GM21737 (cell line): ENCODE measurements around the gene ANKRD33B.
"Not testable (repeated sequence)": the region's sequence is repeated elsewhere in the genome, so short reads cannot be mapped to it uniquely, and the experiment has no call there.

Source experiments
- ATAC-seq: cut with Tn5 transposase; IDR thresholded peaks from one replicate; pipeline ENCODE4 v1.9.1; 2021; ENCODE audit warnings: mild to moderate bottlenecking, moderate library complexity; ENCODE audit not compliant: unreplicated experiment

ANKRD33B gene

DNA sequence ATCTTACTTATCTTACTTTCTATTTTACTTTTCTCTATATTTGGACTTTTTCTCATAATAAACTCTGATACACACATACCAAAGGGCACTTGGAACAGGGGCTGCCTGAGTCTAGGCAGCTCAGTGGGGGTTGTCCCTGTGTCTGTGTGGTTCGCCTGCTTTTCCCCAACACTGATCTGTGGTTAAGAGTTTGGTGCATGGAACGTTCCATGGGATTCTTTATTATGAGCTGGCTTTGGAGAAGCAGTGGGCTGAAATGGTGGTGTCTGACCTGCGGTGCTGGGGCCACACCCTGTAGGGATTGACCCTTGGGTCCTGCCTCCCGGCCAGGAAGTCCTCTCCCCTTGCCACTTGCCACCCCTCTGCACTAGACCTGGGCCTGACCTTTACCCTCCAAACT, 47.4 kb downstream of the ANKRD33B start:
- ATAC-seq: no peak

GRCh38 chr5:10612251-10612650, 48.4 kb downstream of the ANKRD33B start:
- no peak for ATAC-seq

DNA sequence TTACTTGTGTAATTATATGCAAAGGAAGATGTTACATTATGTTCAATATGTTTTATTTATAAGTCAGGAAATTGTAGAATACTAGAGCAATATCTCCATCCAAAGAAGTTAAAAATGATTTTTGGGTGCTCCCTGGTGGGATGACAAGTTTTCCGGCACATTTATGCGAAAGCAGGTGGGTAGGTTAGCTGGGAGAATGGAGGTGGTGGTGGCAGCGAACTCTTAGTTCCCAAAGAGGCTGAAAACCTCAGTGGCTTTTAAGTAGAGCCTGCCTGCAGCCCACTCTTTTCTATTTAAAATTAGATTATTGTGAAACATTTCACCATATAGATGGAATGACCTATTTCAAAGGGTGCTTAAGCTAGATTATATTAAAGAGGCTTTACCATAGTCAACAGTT, 51.8 kb downstream of the ANKRD33B start:
- ATAC-seq: no peak

DNA sequence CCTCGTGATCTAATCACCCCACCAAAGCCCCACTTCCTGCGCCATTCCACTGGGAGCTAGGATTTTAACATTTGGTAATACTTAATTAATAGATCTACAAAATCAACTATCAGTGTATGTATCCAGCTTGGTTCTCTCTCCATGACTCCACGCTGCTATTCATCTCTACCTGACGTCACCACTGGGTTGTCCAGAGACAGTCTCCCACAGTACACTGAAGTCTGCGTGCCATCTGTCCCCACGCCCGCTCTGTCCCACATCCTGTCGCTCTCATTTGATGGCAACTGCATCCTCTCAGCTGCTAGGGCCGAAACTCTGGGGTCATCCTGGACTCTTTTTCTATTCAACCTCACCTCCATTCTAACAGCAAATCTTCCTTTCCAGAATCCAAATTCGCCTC, 53.2 kb downstream of the ANKRD33B start:
- no peak for ATAC-seq

- no peak for ATAC-seq
Observed at GRCh38 chr5:10618311-10618710, 54.4 kb downstream of the ANKRD33B start.

GRCh38 chr5:10619649-10620048, 55.8 kb downstream of the ANKRD33B start:
- ATAC-seq: no peak

- ATAC-seq: no peak
Observed at GRCh38 chr5:10620346-10620745, 56.5 kb downstream of the ANKRD33B start.

GRCh38 chr5:10621832-10622231, 58.0 kb downstream of the ANKRD33B start:
- no peak for ATAC-seq

DNA sequence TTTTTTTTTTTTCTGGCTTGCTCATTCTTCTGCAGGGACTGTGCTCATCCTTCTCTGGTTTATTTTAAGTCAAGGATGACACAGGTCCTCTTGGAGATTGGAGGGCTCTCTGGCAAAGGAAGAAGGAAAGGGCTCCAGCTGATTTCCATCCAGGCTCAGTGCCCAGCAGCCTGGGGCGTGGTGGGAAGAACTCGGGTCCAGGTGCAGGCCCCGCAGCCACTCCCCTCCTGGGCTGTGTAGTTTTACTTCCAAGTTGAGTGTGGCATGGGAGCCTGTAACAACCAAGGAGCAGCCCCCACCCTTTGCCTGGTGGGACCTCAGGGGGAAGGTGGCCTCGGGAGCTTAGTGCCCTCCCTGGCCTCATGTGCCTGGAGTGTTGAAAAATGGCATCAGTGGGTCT, 58.9 kb downstream of the ANKRD33B start:
- ATAC-seq: no peak

GRCh38 chr5:10623305-10623910, 59.5 kb downstream of the ANKRD33B start:
- no peak for ATAC-seq

DNA sequence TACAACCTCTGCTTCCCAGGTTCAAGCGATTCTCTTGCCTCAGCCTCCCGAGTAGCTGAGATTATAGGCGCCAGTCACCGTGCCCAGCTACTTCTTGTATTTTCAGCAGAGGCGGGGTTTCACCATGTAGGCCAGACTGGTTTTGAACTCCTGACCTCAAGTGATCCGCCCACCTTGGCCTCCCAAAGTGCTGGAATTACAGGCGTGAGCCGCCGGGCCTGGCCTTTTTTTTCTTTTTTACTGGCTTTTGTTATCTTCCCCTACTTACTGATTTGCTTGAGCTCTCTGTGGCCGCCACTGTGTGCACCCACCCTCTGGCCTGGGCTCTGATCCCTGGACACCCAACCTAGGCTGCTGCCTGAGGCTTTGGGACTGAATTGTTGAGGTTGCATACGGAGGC, 60.3 kb downstream of the ANKRD33B start:
- ATAC-seq: no peak

DNA sequence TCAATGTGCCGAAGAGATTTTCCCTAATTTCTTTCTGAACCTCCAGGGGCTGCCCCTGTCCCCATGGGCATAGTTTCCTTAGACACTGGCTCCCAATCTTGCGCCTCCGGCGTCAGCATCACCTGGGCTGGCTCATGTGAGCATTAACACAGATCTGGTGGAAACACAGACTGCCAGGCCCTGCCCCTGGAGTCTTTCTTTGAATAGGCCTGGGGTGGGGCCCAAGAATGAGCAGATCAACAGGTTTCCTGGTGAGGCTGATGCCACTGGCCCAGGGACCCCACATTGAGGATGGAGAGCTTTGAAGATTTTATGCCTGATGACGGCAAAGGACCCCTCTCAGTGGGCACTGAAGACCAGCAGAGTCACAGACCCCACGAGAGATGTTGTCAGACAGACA, 60.8 kb downstream of the ANKRD33B start:
- ATAC-seq: no peak

DNA sequence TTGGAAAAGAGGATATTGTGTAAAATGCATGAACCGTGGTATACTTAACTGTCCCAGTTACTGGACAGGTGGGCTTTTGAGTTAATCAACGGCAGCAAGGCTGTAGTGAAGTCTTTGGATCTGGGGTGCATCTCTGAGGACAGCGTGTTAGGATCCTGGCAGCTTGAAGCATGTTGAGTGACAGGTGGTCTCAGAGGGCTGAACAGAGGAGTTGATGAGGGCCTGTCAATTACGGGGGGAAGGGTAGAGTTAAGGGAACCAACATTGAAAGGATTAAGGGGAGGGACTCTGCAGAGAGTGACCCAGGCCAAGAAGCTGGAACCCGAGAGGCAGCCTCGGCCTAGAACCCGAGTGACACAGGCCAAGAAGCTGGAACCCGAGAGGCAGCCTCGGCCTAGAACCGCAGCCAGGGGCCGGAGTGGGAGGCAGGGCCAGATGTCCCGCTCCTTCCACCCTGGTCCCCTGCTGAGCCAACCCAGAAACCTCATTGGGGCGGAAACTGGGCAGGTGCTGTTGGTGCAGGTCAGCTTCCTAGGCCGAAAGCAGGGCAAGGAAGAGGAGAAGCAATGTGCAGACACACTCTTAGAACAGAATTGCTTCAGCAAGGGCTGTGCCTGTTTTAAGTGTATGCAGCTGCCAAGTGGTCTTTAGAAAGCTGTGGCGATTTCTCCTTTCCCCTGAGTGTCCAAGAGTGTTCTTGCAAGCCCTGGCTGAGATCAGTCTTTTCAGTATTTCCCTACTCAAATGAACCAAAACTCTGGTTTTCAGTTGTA, 62.0 kb downstream of the ANKRD33B start:
- ATAC-seq: no peak

- ATAC-seq: no peak
Observed at GRCh38 chr5:10626473-10627013, 62.7 kb downstream of the ANKRD33B start.

- peak; percentile 13 for ATAC-seq
Observed at GRCh38 chr5:10627160-10627701, 63.4 kb downstream of the ANKRD33B start.

DNA sequence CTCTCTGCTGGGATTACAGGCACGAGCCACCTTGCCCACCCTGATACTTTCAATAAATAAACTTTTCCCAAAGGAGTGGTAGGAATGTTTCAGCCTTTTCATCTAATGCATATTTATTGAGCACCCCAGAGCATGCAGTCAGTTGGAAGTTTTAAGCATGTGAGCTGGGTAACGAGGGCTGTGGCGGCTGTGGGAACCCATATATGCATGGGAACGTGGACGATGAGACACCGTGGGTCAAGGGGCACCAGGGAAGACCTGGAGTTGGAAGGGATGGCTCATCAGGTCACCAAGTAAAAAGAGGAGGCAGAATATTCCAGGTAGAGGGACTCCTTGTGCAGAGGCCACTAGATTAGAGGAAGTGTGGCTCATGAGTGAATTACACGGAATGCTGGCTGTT, 64.7 kb downstream of the ANKRD33B start:
- ATAC-seq: no peak

DNA sequence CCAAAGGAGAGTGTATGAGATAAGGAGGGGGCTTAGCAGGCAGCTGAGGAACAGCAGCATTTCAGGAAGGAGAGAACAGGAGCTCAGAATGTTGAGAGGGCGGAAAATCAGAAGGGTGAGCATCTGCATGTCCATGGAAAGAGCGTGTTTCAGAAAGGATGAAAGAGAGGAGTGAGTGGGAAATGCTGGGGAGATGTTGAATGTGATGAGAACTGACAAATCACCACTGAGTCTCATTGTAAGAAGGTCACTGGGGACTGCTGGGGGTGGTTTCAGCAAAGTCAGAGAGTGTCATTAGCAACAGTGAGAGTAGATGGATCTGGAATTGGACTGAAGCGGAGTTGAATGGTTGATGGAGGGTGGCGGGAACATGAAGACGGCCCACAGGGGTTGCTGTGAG, 65.8 kb downstream of the ANKRD33B start:
- no peak for ATAC-seq

DNA sequence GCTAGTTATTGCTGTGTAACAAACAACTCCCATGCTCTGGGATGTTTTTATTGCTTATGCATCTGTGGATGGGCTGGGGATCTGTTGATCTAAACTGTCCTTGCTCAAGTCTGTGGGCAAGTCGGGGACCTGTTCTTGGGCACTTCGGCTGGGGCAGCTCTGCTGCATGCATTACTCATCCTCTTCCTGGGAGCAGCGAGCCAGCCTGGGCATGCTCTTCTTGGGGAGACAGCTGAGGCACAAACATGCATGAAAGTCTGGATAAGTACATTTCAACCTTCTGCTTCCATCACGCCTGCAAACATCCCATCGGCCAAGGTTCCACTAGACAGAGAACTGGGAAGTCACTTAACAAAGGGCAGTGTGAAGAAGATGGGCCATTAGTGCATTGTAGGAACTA, 66.3 kb downstream of the ANKRD33B start:
- no peak for ATAC-seq

- ATAC-seq: not testable (repeated sequence)
Observed at GRCh38 chr5:10630744-10631143, 66.9 kb downstream of the ANKRD33B start.

- ATAC-seq: peak; percentile 0
Observed at GRCh38 chr5:10631316-10631996, 67.6 kb downstream of the ANKRD33B start.

DNA sequence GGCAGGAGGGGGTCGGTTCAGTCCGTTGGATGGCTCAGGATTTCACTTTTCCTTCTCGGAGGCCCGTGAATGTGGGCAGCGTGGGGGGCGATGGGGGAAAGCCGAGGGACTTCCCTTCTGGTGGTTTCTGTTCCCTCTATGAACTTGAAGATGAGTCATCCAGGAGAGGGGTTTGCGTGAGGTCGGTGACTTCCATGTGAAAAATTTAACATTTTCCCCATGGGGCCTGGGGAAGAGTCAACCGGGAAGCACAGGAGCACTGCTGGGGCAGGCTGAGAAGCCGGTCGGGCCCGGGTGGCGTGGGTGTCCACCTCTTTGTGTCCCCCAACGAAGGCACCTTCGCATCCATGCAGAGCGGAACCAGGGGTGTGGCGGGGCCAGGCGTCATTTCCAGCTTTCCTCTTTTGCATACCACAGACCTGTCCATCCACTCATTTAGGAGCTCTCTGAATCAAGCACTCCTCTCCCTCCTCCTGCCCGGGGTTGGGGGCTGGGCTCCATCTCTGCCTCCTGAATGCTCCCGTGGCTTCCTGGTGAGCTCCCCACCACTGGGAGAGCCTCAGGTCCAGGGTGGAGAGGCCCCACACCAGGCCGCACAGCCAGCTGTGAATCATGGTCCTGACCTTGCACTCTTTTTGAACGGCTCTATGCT, 68.4 kb downstream of the ANKRD33B start:
- ATAC-seq: peak; percentile 45
